ENCODE results near the gene FARP1. TPM values are rescaled to one million over a fixed set of nuclear protein-coding genes. Genes with fewer than 3 reads are reported as not detected.

FARP1 gene
- total and polyA plus RNA-seq, 2 of the 8 experiments (the other 6 are each of a cell fraction or from before 2014, with no cell fraction given) = 24.7 to 104 TPM

DNA sequence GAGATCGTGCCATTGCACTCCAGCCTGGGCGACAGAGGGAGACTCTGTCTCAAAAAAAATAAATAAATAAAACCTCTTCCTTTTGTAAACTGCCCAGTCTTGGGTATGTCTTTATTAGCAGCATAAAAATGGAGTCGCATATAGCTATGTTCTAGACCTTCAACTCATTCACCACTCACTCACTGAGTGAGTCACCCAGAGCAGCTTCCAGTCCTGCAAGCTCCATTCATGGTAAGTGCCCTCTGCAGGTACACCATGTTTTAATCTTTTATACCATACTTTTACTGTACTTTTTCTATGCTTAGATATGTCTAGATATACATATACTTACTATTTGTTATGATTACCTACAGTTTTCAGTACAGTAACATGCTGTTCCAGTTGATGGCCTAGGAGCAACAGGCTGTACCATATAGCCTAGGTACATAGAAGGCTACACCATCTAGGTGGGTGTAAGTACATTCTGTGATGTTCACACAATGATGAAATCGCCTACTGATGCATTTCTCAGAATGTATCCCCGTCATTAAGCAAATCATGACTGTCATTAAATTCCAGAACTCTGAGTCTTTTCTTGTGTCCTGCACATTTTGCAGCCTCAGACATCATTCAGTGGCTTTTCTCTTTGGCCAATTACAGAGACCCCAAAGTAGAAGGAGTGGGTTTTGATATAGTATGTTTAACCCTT is 13.7 kb upstream of the FARP1 start (continued):
- TF ChIP-seq, protein P1, sequence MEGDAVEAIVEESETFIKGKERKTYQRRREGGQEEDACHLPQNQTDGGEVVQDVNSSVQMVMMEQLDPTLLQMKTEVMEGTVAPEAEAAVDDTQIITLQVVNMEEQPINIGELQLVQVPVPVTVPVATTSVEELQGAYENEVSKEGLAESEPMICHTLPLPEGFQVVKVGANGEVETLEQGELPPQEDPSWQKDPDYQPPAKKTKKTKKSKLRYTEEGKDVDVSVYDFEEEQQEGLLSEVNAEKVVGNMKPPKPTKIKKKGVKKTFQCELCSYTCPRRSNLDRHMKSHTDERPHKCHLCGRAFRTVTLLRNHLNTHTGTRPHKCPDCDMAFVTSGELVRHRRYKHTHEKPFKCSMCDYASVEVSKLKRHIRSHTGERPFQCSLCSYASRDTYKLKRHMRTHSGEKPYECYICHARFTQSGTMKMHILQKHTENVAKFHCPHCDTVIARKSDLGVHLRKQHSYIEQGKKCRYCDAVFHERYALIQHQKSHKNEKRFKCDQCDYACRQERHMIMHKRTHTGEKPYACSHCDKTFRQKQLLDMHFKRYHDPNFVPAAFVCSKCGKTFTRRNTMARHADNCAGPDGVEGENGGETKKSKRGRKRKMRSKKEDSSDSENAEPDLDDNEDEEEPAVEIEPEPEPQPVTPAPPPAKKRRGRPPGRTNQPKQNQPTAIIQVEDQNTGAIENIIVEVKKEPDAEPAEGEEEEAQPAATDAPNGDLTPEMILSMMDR (IDR thresholded peaks at IDR 0.05; ENCODE audit: control extremely low read depth in 1 of 3, insufficient read depth in 1 of 3, low read depth in 1 of 3, low read length in 3 of 3) = no peak
- TF ChIP-seq YY1 (IDR thresholded peaks at IDR 0.05; ENCODE audit: low read depth, low read length) (no peak), CBX5 (IDR thresholded peaks at IDR 0.05; ENCODE audit: low read depth, low read length) (no peak), CEBPB (IDR thresholded peaks at IDR 0.05; ENCODE audit: low read depth, low read length) (no peak), SIX5 (IDR thresholded peaks at IDR 0.05; ENCODE audit: low read depth, low read length) (no peak), GABPA (IDR thresholded peaks at IDR 0.05; ENCODE audit: borderline replicate concordance, insufficient read depth, low read length) (no peak)

Measured in H1 (cell line).